Measurements from ENCODE around the gene NTM.

- TF ChIP-seq POLR2A (IDR thresholded peaks at IDR 0.05) (no peak), CTCF (IDR thresholded peaks at IDR 0.05) (no peak)
These were observed 294.4 kb downstream of the NTM start for GRCh38 chr11:131664816-131665215.
